ENCODE measurements around the gene LIPN. TPM values are rescaled to one million over a fixed set of nuclear protein-coding genes. Genes with fewer than 3 reads are reported as not detected.

The LIPN gene
- total and polyA plus RNA-seq, 8 donors = 1.1 TPM; not detected in 7

GRCh38 chr10:88782222-88782621, 22.4 kb downstream of the LIPN start:
- Histone ChIP-seq H3K4me1 (no peaks in the 10 kb centered on the region), H3K9me3 (no peaks in the 10 kb centered on the region), H3K4me3 (no peak overlapping the region), H3K36me3 (no peaks in the 10 kb centered on the region), H3K27ac (no peak overlapping the region), H3K27me3 (no peaks in the 10 kb centered on the region)
- no peak for TF ChIP-seq POLR2A (IDR thresholded peaks at IDR 0.05)
- TF ChIP-seq EP300 (IDR thresholded peaks at IDR 0.05) = no peak
- TF ChIP-seq CTCF (IDR thresholded peaks at IDR 0.05) = no peak
- TF ChIP-seq POLR2AphosphoS5 (IDR thresholded peaks at IDR 0.05) = no peak
- intact Hi-C loops (cut with DNase I; ENCODE audit: low total_unique reads) = no loop called here
- DNase-seq = no peak
- 63 to 96% (median 81%) methylated on average over 3 of the region's 3 CpGs for WGBS, 5 donors

- Histone ChIP-seq H3K27ac (no peak overlapping the region), H3K4me3 (no peak overlapping the region), H3K4me1 (no peaks in the 10 kb centered on the region), H3K36me3 (no peaks in the 10 kb centered on the region), H3K9me3 (no peaks in the 10 kb centered on the region), H3K27me3 (no peaks in the 10 kb centered on the region)
- no peak for DNase-seq
- intact Hi-C loops (cut with DNase I; ENCODE audit: low total_unique reads) = no loop called here
- 63 to 75% (median 71%) methylated on average over 3 of the region's 3 CpGs for WGBS, 5 donors
- no peak for TF ChIP-seq CTCF (IDR thresholded peaks at IDR 0.05)
- no peak for TF ChIP-seq EP300 (IDR thresholded peaks at IDR 0.05)
- no peak for TF ChIP-seq POLR2AphosphoS5 (IDR thresholded peaks at IDR 0.05)
- TF ChIP-seq POLR2A (IDR thresholded peaks at IDR 0.05) = no peak
Measured at GRCh38 chr10:88783724-88784123, 23.9 kb downstream of the LIPN start.

GRCh38 chr10:88786032-88786770, 26.4 kb downstream of the LIPN start:
- Histone ChIP-seq H3K27ac (no peak overlapping the region), H3K4me1 (no peaks in the 10 kb centered on the region), H3K36me3 (no peaks in the 10 kb centered on the region), H3K27me3 (no peaks in the 10 kb centered on the region), H3K9me3 (no peaks in the 10 kb centered on the region), H3K4me3 (no peak overlapping the region)
- TF ChIP-seq EP300 (IDR thresholded peaks at IDR 0.05) (no peak), POLR2A (IDR thresholded peaks at IDR 0.05) (no peak), POLR2AphosphoS5 (IDR thresholded peaks at IDR 0.05) (no peak), CTCF (IDR thresholded peaks at IDR 0.05) (no peak)
- no peak for DNase-seq
- 89 to 94% (median 93%) methylated on average over 10 of the region's 10 CpGs for WGBS, 5 donors
- intact Hi-C loops (cut with DNase I; ENCODE audit: low total_unique reads) = no loop called here

GRCh38 chr10:88787463-88787862, 27.6 kb downstream of the LIPN start:
- no peaks in the 10 kb centered on the region for H3K4me1 ChIP-seq
- intact Hi-C loops (cut with DNase I; ENCODE audit: low total_unique reads) = no loop called here
- H3K9me3 ChIP-seq = no peaks in the 10 kb centered on the region
- no peaks in the 10 kb centered on the region for H3K27me3 ChIP-seq
- H3K36me3 ChIP-seq = no peaks in the 10 kb centered on the region
- no peak for DNase-seq
- 83 to 89% (median 86%) methylated on average over 5 of the region's 5 CpGs for WGBS, 5 donors
- TF ChIP-seq EP300 (IDR thresholded peaks at IDR 0.05) = no peak
- TF ChIP-seq POLR2A (IDR thresholded peaks at IDR 0.05) = no peak
- TF ChIP-seq CTCF (IDR thresholded peaks at IDR 0.05) = no peak
- no peak overlapping the region for H3K27ac ChIP-seq
- no peak overlapping the region for H3K4me3 ChIP-seq

Measured in stomach (tissue), 9 donors.